K562 (cell line): Measurements from ENCODE around the gene MYO18A. TPM values are rescaled to one million over a fixed set of nuclear protein-coding genes. Genes with fewer than 3 reads are reported as not detected.

ENCODE experiments used
- ARID3B ChIP-seq: fragments of 250-450 bp; sonication (Bioruptor Pico); IDR thresholded peaks from 2 replicates; pipeline ENCODE4 v1.4.0; 2020; ENCODE audit warnings: borderline replicate concordance
- BACH1 ChIP-seq: fragments of 200-800 bp; sonication (Bioruptor generic); IDR thresholded peaks from 2 replicates; pipeline ENCODE4 v1.6.1; 2016; ENCODE audit warnings: missing genetic modification characterization, missing compliant biosample characterization
- CTCF ChIP-seq, 3 experiments: IDR thresholded peaks in 2 of 3; conservative IDR thresholded peaks in 1 of 3; 2 replicates each; pipeline ENCODE4 v1.5.1; 2011 to 2012; ENCODE audit warnings: low read length in 3 of 3, mild to moderate bottlenecking in 3 of 3, control low read depth in 2 of 3, improper control_type of control experiment in 1 of 3, inconsistent platforms in 1 of 3, low read depth in 1 of 3, mixed read lengths in 1 of 3, moderate library complexity in 1 of 3; ENCODE audit not compliant: insufficient read depth in 2 of 3
- ELF1 ChIP-seq: fragments of 200-800 bp; sonication (Bioruptor generic); IDR thresholded peaks from 2 replicates; pipeline ENCODE4 v1.6.1; 2016; ENCODE audit warnings: missing genetic modification characterization, missing compliant biosample characterization
- EP300 ChIP-seq: IDR thresholded peaks from 2 replicates; pipeline ENCODE4 v1.6.1; 2012; ENCODE audit warnings: low read length, improper control_type of control experiment
- HNRNPH1 ChIP-seq: fragments of 200-400 bp; formaldehyde crosslinking; optimal IDR thresholded peaks from 2 replicates; pipeline ENCODE3; 2017; ENCODE audit warnings: low read depth, mild to moderate bottlenecking, low read length, moderate library complexity
- KAT7 ChIP-seq: sonication (generic); formaldehyde crosslinking; IDR thresholded peaks from 2 replicates; pipeline ENCODE4 v1.8.0; 2022; ENCODE audit warnings: missing genetic modification reagents, mild to moderate bottlenecking, borderline replicate concordance
- MEF2A ChIP-seq: IDR thresholded peaks from 2 replicates; pipeline ENCODE4 v1.6.1; 2011; ENCODE audit warnings: low read depth, mild to moderate bottlenecking, low read length, moderate library complexity; ENCODE audit not compliant: control insufficient read depth
- MXI1 ChIP-seq: IDR thresholded peaks from 2 replicates; pipeline ENCODE4 v1.6.1; 2011; ENCODE audit warnings: low read depth, mild to moderate bottlenecking, improper control_type of control experiment, low read length
- PCBP1 ChIP-seq: fragments of 200-400 bp; formaldehyde crosslinking; IDR thresholded peaks from 2 replicates; pipeline ENCODE4 v1.6.1; 2018; ENCODE audit warnings: mild to moderate bottlenecking, low read depth, low read length; ENCODE audit not compliant: poor library complexity, severe bottlenecking
- PHB ChIP-seq: fragments of 250-450 bp; sonication (Bioruptor Pico); IDR thresholded peaks from 2 replicates; pipeline ENCODE4 v1.5.0; 2021
- POLR2H ChIP-seq: IDR thresholded peaks from 2 replicates; pipeline ENCODE4 v1.6.1; 2016; ENCODE audit warnings: missing genetic modification characterization, low read depth, mild to moderate bottlenecking, control low read depth, missing compliant biosample characterization, moderate library complexity
- STAG1 ChIP-seq: sonication (generic); formaldehyde crosslinking; IDR thresholded peaks from 2 replicates; pipeline ENCODE4 v1.5.0; 2020; ENCODE audit warnings: missing genetic modification reagents, borderline replicate concordance
- TAF1 ChIP-seq: IDR thresholded peaks from 2 replicates; pipeline ENCODE4 v1.6.1; 2011; ENCODE audit warnings: mild to moderate bottlenecking, low read length, moderate library complexity; ENCODE audit not compliant: insufficient read depth, control insufficient read depth, severe bottlenecking; ENCODE audit errors: extremely low read depth
- TSHZ1 ChIP-seq: fragments of 250-450 bp; sonication (Bioruptor Pico); IDR thresholded peaks from 2 replicates; pipeline ENCODE4 v1.4.0; 2020; ENCODE audit warnings: mild to moderate bottlenecking, moderate library complexity
- ZNF263 ChIP-seq: sonication (generic); formaldehyde crosslinking; IDR thresholded peaks from 2 replicates; pipeline ENCODE4 v1.8.0; 2022; ENCODE audit warnings: mild to moderate bottlenecking, missing genetic modification reagents, borderline replicate concordance
- ZNF507 ChIP-seq: conservative IDR thresholded peaks from 2 replicates; pipeline ENCODE4 v1.6.1; 2017; ENCODE audit warnings: missing genetic modification characterization, missing compliant biosample characterization
- ZNF639 ChIP-seq, 2 experiments: fragments of 200-800 bp in 1 of 2; sonication (Bioruptor generic) in 1 of 2; sonication (generic) in 1 of 2; formaldehyde crosslinking in 1 of 2; IDR thresholded peaks in 1 of 2; conservative IDR thresholded peaks in 1 of 2; 2 replicates each; pipeline versions ENCODE4 v1.5.0 to v1.6.1; 2016 to 2020; ENCODE audit warnings: missing compliant biosample characterization in 1 of 2, missing genetic modification characterization in 1 of 2, missing genetic modification reagents in 1 of 2
- ZNF695 ChIP-seq: fragments of 450-650 bp; formaldehyde crosslinking; IDR thresholded peaks from 2 replicates; pipeline ENCODE4 v1.4.0; 2020; ENCODE audit warnings: mild to moderate bottlenecking, moderate library complexity
- polyA plus RNA-seq, 8 experiments: library from polyadenylated mRNA; depleted of rRNA in 4 of 8; stranded (reverse) in 5 of 8; unstranded in 3 of 8; fragments of >200 nt; fragmentation: Nextera tagmentation in 2 of 8; fragmentation: Illumina TruSeq in 1 of 8; extraction: Ambion mirVana in 2 of 8; extraction: Trizol in 1 of 8; gene quantifications; 2 replicates each; pipeline versions ENCODE4 v1.2.1 to v1.2.3, GENCODE V29; 2011 to 2014; ENCODE audit warnings: inconsistent platforms in 1 of 8, missing spikeins in 1 of 8
- total RNA-seq, 7 experiments: library from RNA; depleted of rRNA in 6 of 7; stranded (reverse); fragments of >200 nt in 6 of 7; fragmentation: Illumina TruSeq in 2 of 7; extraction: Trizol in 2 of 7; gene quantifications; 2 replicates each; pipeline versions ENCODE4 v1.2.1 to v1.2.3, GENCODE V29; 2011 to 2021; ENCODE audit warnings: low replicate concordance in 1 of 7

Gene MYO18A
- total and polyA plus RNA-seq, 9 of the 15 experiments (the other 6 are each of a cell fraction or from before 2014, with no cell fraction given), result 2.5 to 65.4 (median 17.1) TPM

GRCh38 chr17:29219378-29220047 lies 39.3 kb upstream of the MYO18A start (continued):
- no peak for TF ChIP-seq HNRNPH1
- TF ChIP-seq BACH1 (tag), result no peak
- TF ChIP-seq TSHZ1 (CRISPR knock-in tag), result no peak
- TF ChIP-seq ARID3B (CRISPR knock-in tag), result no peak
- TF ChIP-seq PCBP1, result no peak
- no peak for TF ChIP-seq KAT7
- no peak for TF ChIP-seq EP300
- TF ChIP-seq ZNF695 (CRISPR knock-in tag), result no peak
- no peak for TF ChIP-seq ZNF263 (CRISPR knock-in tag)
- no peak for TF ChIP-seq MEF2A
- no peak for TF ChIP-seq ZNF507
- no peak for TF ChIP-seq PHB (CRISPR knock-in tag)
- TF ChIP-seq ELF1 (tag), result no peak
- TF ChIP-seq ZNF639 (CRISPR knock-in tag; conservative IDR thresholded peaks at IDR 0.05 in 1 of 2, IDR thresholded peaks at IDR 0.05 in 1 of 2), result no peak
- no peak for TF ChIP-seq STAG1 (CRISPR knock-in tag)
- no peak for TF ChIP-seq MXI1
- peak; percentile 97 to 99 (median 98) for TF ChIP-seq CTCF (IDR thresholded peaks at IDR 0.05 in 2 of 3, conservative IDR thresholded peaks at IDR 0.05 in 1 of 3; ENCODE audit: insufficient read depth in 2 of 3, low read depth in 1 of 3, low read length in 3 of 3)
- no peak for TF ChIP-seq TAF1
- TF ChIP-seq POLR2H (tag), result no peak
